GM12873 (cell line): ENCODE results near the gene ZFYVE26.

Source experiments
- TF ChIP-seq, protein P1 (sequence below): IDR thresholded peaks from 2 replicates; pipeline ENCODE4 v1.5.1; 2012; ENCODE audit warnings: low read depth, mild to moderate bottlenecking, moderate library complexity, low read length, control low read depth; ENCODE audit not compliant: insufficient read depth; ENCODE audit errors: missing control alignments

ZFYVE26 gene

DNA sequence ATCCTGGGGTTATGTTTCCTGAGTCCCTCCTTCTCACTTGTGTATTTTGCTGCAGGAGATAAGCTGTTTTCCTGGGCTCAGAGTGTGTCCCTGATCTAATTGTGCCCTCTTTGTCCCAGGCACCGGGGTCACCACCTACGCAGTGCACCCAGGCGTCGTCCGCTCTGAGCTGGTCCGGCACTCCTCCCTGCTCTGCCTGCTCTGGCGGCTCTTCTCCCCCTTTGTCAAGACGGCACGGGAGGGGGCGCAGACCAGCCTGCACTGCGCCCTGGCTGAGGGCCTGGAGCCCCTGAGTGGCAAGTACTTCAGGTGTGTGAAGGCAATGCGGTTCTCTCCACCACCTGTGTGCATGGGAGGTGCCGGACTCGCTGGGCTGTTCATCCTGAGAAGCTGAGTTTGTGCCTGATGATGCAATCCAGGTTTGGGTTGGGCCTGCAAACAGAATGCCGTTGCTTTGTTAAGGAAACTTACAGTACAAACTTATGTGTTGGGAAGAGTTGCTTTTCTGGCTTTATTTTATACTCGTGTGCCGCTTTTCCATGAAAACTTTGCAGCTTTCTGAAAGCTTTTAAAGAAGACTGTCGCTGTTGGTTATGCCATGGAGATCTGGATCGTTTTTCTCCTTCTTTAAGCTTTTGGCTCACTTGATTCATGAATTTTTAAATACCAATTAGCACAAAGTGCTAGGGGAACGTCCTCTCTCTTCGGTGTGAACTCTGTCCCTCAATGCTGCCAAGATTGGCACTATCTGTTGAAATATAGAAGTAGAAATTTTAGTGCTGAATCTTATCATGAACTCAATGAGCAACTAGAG lies 87.1 kb downstream of the ZFYVE26 start:
- TF ChIP-seq, protein P1, sequence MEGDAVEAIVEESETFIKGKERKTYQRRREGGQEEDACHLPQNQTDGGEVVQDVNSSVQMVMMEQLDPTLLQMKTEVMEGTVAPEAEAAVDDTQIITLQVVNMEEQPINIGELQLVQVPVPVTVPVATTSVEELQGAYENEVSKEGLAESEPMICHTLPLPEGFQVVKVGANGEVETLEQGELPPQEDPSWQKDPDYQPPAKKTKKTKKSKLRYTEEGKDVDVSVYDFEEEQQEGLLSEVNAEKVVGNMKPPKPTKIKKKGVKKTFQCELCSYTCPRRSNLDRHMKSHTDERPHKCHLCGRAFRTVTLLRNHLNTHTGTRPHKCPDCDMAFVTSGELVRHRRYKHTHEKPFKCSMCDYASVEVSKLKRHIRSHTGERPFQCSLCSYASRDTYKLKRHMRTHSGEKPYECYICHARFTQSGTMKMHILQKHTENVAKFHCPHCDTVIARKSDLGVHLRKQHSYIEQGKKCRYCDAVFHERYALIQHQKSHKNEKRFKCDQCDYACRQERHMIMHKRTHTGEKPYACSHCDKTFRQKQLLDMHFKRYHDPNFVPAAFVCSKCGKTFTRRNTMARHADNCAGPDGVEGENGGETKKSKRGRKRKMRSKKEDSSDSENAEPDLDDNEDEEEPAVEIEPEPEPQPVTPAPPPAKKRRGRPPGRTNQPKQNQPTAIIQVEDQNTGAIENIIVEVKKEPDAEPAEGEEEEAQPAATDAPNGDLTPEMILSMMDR = no peak

DNA sequence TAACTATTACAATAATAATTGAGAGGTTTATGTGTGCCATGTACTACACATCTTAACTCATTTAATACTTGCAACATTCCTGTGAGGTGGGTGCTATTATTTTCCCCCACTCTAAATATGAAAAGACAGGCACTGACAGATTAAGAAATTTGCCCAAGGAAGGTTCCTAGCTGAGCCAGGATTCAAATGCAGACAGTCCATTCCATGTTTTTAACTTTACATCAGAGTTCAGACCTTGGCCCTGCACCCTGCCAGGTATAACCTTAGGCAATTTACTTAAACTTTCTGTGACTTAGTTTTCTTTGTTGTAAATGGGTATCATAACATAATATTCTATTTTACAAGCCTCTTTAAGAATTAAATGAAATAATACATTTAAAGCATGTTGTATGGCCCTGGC lies 88.1 kb downstream of the ZFYVE26 start:
- TF ChIP-seq, protein P1 = no peak

DNA sequence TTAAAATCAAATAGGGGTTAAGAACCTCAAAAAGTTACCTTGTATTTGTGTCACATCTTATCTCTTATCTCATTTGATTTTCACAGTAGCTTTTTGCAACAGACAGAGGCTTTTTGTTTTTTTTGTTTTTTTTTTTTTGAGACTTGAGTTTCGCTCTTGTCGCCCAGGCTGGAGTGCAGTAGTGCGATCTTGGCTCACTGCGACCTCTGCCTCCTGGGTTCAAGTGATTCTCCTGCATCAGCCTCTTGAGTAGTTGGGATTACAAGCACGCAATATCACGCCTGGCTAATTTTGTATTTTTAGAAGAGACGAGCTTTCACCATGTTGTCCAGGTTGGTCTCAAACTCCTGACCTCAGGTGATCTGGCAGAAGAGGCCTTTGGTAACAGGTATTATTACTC lies 89.0 kb downstream of the ZFYVE26 start:
- TF ChIP-seq, protein P1 = no peak

DNA sequence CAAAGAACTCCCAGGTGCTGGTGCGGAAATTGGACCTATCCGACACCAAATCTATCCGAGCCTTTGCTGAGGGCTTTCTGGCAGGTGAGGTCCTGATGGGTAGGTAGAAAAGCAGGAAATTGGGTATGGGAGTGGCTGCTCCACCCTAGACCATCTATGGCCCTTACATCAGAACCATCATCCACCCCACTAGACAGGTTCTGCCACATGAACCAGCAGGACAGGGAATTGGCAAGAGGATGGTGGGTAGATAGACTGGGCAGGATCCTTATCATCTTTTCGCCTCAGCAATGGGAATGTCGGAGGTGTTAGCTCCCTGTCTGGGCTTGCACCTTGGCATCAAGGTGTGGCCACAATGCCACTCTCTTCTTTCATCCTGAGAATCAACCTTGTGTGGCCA lies 91.2 kb downstream of the ZFYVE26 start:
- TF ChIP-seq, protein P1 = no peak

DNA sequence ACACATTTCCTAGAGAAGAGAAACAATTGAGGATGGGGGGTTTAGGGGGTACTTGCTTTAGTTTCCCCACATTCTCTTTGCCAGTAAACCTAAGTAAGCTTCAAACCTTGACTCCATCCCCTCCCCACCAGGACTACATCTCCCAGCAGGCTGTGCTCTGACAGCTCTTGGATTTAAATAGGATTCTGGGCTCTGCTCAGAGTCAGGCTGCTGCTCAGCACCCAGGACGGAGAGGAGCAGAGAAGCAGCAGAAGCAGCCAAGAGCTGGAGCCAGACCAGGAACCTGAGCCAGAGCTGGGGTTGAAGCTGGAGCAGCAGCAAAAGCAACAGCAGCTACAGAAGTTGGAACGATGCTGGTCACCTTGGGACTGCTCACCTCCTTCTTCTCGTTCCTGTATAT lies 94.1 kb downstream of the ZFYVE26 start:
- TF ChIP-seq, protein P1 = no peak

DNA sequence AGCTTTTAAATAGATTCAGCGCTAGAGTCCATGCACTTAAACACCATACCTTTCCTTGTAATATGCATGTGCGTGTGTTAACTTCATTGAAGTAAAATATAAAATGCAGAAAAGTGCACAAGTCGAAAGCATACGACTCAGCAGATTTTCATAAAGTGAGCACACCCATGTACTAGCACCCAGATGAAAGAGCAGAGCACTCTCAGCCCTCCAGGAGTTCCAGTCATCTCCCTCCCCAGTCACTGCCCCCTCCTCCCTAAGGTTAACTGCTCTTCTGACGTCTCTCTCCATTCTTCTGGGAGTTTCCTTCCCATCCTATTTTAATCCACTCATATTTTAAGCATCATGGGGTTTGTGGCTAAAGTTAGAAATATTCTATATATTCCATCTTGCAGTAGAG lies 94.5 kb downstream of the ZFYVE26 start:
- TF ChIP-seq, protein P1 = no peak

DNA sequence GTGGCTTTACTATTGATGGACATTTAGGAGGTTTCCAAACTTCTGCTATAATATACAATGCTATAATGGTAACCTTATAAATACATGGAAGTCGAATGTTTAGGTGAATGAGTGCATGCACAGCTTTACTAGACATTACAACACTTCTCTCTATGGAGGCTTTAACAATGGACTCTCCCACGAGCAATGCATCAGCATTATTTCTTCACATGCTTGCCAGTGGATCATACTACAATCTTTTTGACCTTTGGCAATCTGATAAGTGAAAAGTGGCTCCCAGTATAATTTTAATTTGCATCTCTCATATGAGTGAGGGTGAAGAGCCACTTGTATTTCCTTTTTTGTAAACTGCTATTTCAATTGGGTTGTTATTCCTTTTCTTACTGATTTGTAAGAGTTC lies 96.5 kb downstream of the ZFYVE26 start:
- TF ChIP-seq, protein P1 = no peak
